LNCAP (cell line): ENCODE data around the gene ARHGAP22.

Experiments
- TF ChIP-seq, protein P1 (sequence below): fragments of 450-650 bp; IDR thresholded peaks from 2 replicates; pipeline ENCODE4 v1.5.1; 2017; ENCODE audit warnings: mild to moderate bottlenecking

ARHGAP22 gene

DNA sequence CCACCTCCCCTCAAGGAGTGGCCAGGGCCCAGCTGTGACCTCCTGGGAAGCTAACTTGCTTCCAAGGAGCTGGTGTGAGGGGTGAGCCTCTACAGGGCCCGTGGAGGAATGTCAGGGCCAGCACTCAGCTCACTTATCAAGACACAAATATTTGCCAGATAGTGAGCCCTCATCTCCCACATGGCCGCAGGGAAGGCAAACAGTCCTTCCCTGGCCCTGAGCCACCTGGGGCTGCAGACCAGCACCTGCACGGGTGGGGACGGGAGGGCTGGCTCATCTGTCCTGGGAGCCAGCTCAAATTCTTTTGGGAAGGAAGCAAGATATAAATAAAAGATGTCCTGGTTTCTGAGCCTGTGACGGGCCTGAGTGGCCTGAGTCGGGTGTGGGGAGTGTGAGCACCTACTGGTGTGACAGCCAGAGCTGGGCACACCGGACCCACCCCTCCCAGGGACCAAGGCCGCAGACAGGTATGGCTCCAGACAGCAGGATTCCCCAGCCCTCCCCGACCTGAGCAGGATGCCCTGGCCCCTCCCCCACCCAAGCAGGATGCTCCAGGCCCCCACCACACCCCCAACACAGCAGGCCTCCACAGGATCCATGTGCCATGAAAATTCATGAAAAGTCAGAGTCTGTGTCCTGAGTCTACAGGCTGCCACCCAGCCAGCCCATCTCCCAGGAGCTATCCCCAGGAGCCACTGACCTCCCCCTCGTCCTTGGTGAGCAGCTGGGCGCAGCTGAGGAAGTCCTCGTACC, 150.4 kb downstream of the ARHGAP22 start:
- TF ChIP-seq, protein P1, sequence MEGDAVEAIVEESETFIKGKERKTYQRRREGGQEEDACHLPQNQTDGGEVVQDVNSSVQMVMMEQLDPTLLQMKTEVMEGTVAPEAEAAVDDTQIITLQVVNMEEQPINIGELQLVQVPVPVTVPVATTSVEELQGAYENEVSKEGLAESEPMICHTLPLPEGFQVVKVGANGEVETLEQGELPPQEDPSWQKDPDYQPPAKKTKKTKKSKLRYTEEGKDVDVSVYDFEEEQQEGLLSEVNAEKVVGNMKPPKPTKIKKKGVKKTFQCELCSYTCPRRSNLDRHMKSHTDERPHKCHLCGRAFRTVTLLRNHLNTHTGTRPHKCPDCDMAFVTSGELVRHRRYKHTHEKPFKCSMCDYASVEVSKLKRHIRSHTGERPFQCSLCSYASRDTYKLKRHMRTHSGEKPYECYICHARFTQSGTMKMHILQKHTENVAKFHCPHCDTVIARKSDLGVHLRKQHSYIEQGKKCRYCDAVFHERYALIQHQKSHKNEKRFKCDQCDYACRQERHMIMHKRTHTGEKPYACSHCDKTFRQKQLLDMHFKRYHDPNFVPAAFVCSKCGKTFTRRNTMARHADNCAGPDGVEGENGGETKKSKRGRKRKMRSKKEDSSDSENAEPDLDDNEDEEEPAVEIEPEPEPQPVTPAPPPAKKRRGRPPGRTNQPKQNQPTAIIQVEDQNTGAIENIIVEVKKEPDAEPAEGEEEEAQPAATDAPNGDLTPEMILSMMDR, result no peak

DNA sequence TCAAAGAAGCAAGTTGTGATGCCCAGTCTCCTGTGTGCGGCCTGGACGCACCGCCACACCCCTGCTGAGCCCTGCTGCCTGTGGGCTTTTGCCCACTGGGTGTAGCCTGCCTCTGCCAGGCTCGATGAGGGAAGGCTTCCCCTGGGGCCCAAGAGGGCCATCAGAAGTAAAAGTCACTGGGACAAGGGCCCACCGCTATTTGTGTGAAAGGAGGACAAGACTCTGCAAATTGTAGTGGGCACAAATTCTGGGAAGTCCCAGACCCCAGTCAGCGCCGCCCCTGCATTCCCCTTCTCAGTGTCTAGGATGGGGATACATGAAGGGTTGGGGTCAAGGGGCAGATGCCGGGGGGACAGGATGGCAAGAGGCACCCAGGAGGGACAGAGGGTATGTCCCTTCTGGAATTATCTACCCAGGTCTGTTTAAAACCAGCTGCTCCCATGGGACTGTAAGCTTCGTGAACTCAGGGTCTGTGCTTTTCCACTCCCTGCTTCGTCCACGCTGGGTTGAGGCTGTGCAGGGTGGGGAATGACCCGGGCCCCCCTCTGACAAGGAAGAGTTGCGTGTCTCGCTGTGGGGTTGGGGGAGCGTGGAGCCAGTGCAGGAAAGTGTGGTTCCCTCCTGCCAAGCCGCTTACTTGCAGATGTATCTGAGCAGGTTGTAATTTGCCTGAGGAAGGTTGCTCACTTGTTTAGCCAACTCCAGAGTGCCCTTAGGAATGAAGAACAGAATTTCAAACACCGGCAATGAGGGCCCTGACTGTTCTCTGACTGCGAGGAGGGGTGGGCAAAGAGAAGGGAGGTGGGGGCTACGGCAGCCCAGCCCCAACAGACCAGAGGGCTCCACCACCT, 151.2 kb downstream of the ARHGAP22 start:
- TF ChIP-seq, protein P1, result no peak

DNA sequence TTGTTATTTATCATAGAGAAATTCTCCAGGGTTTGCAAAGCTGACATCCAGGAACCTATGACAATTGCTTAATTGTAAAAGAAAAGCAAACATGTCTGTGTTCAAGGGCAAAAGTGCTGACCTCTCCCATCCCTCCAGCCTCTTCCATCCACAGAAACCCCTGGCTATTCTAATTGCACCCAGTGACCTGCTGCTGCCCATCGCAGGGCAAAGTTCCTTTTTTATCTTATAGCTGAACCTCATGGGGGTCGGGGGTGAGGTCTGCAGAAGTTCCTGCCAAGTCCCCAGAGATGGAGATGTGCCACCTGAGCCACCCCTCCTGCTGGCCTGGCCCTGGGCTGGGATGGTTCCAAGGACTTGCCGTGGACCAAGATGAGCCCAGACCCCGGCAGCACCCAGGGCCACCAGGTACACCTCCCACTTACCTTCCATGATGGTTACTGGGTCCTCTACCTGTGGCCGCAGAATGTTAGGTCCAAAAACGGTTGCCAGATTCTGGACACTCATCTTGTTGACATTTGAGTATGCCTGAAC, 151.9 kb downstream of the ARHGAP22 start:
- TF ChIP-seq, protein P1, result no peak

DNA sequence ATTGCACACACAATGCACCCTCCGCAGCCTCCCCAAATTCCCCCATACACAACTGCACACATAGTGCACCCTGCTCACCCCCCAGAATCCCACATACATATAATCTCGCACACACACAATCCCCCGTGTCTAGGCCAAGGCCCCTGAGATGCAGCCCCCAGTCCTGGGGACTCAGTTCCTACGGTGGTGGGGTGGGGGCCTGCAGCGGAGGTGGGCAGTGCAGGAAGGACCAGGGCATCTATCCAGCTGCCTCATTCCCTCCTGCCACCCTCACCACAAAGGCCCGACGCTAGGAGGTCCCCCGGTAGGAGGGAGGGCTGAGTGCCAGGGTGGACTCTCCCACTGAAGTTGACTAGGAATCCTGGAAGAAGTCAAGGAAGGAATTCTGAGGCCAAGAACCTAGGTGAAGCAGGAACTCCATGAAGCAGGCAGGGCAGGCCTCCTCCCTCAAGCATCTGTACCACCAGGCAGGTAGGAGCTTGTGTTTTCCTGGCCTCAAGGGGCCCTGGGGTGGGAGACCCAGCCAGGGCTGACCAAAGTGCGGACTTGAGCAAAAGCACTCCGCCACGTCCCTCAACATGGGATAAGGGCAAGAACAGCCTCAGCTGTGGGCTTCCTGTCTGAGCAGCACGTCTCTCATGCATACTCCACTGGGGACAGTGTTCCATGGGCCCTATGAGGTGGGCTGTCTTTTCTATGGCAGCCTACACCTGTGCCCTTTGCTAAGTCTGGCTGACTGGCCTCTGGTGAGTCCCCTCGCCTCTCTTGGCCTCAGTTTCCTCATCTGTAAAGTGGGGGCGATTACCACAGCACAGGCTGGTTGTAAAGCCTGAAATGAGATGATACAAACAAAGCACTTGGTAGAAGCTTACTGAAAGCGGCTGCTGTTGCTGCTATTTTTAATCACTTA, 152.6 kb downstream of the ARHGAP22 start:
- TF ChIP-seq, protein P1, result no peak

DNA sequence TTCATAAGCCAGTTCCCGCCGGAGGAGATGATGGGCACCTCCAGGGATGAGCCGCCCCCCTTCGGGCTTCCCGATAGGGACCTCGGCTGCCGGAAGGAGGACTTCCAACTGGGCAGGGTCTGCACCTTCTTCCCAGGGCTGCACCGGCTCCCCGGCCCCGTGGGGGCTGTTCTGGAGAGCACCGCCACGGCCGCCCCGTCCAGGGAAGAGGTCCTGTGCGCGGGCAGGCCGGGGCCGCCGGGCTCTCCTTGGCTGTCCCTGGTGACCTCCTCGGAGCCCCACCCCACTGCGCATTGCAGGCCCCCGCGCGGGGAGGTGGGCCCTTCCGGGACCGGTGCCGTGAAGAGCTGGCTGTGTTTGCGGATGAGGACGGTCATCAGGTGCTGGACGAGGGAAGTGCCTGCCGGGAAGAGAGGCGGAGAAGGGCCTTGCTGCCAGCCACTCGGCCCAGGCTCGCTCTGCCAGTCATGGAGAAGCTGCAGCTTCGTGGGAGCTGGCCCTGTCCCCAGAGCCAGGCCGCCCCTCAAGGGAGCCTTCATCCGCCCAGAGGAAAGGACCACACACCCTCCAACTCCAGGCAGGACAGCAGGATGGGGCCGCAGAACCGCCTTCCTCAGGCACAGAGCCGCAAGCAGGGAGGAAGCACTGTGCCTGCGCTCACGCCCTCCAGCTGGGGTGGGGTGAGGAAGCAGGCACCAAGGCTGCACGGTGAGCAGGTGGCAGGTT, 154.0 kb downstream of the ARHGAP22 start:
- TF ChIP-seq, protein P1, result no peak

DNA sequence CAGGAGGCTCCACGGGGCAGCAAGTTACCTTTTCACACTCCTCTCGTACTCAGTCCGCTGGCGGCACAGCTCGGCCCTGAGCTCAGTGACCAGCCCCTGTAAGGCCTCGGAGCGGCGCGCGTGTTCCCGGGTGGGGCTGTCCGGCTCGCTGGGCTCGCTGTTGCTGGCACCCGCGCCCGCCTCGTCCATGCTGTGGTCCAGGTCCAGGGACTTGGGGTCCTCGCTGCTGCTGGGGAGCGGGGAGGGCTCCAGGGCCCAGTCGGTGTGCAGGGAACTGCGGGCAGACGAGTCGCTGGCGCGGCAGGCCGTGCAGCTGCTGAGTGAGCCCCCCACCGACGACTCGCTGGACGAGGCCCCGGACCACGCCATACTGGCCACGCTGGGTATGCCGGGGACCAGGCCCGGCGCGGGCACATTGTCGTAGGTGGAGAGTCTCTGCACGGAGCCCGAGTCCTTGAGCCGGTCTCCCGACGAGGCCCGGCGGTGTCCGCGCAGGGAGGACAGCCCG, 154.6 kb downstream of the ARHGAP22 start:
- TF ChIP-seq, protein P1, result no peak
